Calu3 (cell line): ENCODE data around the gene EDC3. TPM values are rescaled to one million over a fixed set of nuclear protein-coding genes. Genes with fewer than 3 reads are reported as not detected.
"Not testable (repeated sequence)": the region's sequence is repeated elsewhere in the genome, so short reads cannot be mapped to it uniquely, and the experiment has no call there.

Experiments
- BruUV-seq: library from RNA; stranded (reverse); fragments of 400-500 nt; replicated peaks from 2 replicates; lab custom pipeline; 2021; lab: Mats Ljungman, UMichigan
- CTCF ChIA-PET: fragments of 300-600 bp; sonication (Branson Sonifier 250); formaldehyde crosslinking; loops from one replicate; lab custom pipeline; 2022; ENCODE audit warnings: antibody characterized with exemption; lab: Charles Lee
- DNase-seq: peaks from one replicate; pipeline ENCODE4 v3.0.0; 2022
- H3K27ac Mint-ChIP-seq: one replicate; pipeline ENCODE4 v1.8.0; 2022; ENCODE audit warnings: mixed read lengths; ENCODE audit not compliant: unreplicated experiment
- H3K27me3 Mint-ChIP-seq: one replicate; pipeline ENCODE4 v1.8.0; 2022; ENCODE audit warnings: mixed read lengths; ENCODE audit not compliant: unreplicated experiment
- H3K36me3 Mint-ChIP-seq: one replicate; pipeline ENCODE4 v1.8.0; 2022; ENCODE audit warnings: mild to moderate bottlenecking, moderate library complexity, mixed read lengths; ENCODE audit not compliant: insufficient read depth, unreplicated experiment
- H3K4me1 Mint-ChIP-seq: one replicate; pipeline ENCODE4 v1.8.0; 2022; ENCODE audit warnings: mild to moderate bottlenecking, low read depth, mixed read lengths; ENCODE audit not compliant: unreplicated experiment
- H3K4me3 Mint-ChIP-seq: one replicate; pipeline ENCODE4 v1.8.0; 2022; ENCODE audit warnings: mild to moderate bottlenecking, low read depth, moderate library complexity, mixed read lengths; ENCODE audit not compliant: unreplicated experiment
- H3K9me3 Mint-ChIP-seq: one replicate; pipeline ENCODE4 v1.8.0; 2022; ENCODE audit warnings: low read depth, mixed read lengths; ENCODE audit not compliant: unreplicated experiment
- CTCF ChIP-seq: fragments of 200-600 bp; IDR thresholded peaks from one replicate; pipeline ENCODE4 v1.8.0; 2022; ENCODE audit warnings: antibody characterized with exemption; ENCODE audit not compliant: unreplicated experiment
- intact Hi-C: fragments of 100-400 bp; cut with micrococcal nuclease; formaldehyde crosslinking; loops from one replicate; pipeline ENCODE4 v1.10.0; 2022; ENCODE audit not compliant: unreplicated experiment
- total RNA-seq: library from RNA; stranded (reverse); gene quantifications from 2 replicates; pipeline ENCODE4 v1.2.3, GENCODE V29; 2022

The EDC3 gene
- total RNA-seq, 1 experiment from 2014 or later, result 70.1 TPM

DNA sequence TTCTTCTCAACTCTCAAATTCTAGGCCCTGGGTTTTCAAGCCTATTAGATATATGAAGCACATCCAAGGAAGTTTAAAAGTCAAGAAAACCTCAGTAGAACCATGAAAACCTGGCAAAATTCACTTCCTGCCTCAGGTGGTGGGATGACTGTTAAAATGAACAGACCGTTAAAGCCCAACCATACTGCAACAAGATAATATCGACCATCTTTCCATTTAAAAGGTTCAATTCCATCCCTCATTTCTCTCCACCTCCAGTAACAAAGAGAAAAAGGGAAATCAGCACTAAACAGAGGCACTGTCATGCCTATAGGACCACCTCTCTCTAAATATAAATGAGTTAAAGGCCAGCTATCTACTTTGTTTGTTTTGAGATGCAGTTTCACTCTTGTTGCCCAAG, 31.2 kb downstream of the EDC3 start:
- no peak overlapping the region for H3K27ac Mint-ChIP-seq
- CTCF ChIA-PET, result interaction anchor here (0.5 to 1.4 kb wide), 2 partner anchors 13 to 34 kb away, joined by 4 read pairs; no protein-coding TSS in a partner anchor
- H3K36me3 Mint-ChIP-seq, result no peaks in the 10 kb centered on the region
- no peak for TF ChIP-seq CTCF
- peaks cover 13% of the 10 kb centered on the region for H3K4me1 Mint-ChIP-seq
- BruUV-seq, result no TSS peak
- no peak overlapping the region for H3K4me3 Mint-ChIP-seq
- no peak for DNase-seq
- H3K27me3 Mint-ChIP-seq, result no peaks in the 10 kb centered on the region
- intact Hi-C loops, result no loop called here
- no peaks in the 10 kb centered on the region for H3K9me3 Mint-ChIP-seq

GRCh38 chr15:74664028-74664616, 31.7 kb downstream of the EDC3 start:
- BruUV-seq, result no TSS peak

DNA sequence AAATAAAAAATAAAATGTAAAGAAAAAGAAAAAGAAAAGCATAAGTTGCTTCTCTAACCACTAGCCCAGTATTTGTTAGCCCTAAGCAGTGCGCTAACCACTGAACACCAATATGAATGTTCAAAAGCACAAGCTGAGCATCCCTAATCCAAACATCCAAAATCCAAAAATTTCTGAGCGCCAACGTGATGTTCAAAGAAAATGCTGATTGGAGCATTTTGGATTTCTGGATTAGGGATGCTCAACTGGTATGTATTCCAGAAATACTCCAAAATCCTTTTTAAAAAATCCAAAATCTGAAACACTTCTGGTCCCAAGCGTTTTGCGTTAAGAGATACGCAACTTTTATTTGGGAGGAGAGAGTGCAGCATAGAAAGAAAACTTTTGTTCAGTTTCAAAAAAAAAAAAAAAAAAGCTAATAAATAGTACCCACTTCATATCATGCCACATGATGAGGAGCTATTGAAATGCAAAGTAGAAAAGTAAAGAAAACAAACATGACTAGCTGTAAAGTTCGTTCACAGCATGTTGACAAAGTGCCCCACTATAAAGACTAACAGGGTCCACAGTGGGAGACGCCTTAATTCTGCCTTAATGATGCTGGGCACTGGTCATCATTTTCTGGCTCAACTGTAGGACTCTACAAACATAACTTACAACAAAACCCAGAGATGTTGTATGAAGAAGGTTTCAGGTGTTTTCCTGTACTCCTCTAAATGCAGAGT, 32.4 kb downstream of the EDC3 start:
- no peaks in the 10 kb centered on the region for H3K36me3 Mint-ChIP-seq
- no peak for DNase-seq
- intact Hi-C loops, result no loop called here
- H3K27me3 Mint-ChIP-seq, result no peaks in the 10 kb centered on the region
- CTCF ChIA-PET, result interaction anchor here (0.7 to 1.5 kb wide), 3 partner anchors 14 to 16 kb away, joined by 3 read pairs; no protein-coding TSS in a partner anchor
- peaks cover 14% of the 10 kb centered on the region for H3K4me1 Mint-ChIP-seq
- TF ChIP-seq CTCF, result no peak
- H3K27ac Mint-ChIP-seq, result no peak overlapping the region
- no TSS peak for BruUV-seq
- H3K4me3 Mint-ChIP-seq, result no peak overlapping the region
- H3K9me3 Mint-ChIP-seq, result no peaks in the 10 kb centered on the region

More at GRCh38 chr15:74664028-74664616, 31.7 kb downstream of the EDC3 start:
- Mint-ChIP-seq H3K27ac (no peak overlapping the region), H3K4me1 (peaks cover 13% of the 10 kb centered on the region), H3K27me3 (no peaks in the 10 kb centered on the region), H3K36me3 (no peaks in the 10 kb centered on the region), H3K4me3 (no peak overlapping the region), H3K9me3 (no peaks in the 10 kb centered on the region)
- DNase-seq, result peak; percentile 14
- TF ChIP-seq CTCF, result no peak
- CTCF ChIA-PET, result interaction anchor here (0.7 to 1.5 kb wide), 4 partner anchors 13 to 16 kb away, joined by 3 to 4 read pairs (median 3); no protein-coding TSS in a partner anchor
- intact Hi-C loops, result no loop called here

DNA sequence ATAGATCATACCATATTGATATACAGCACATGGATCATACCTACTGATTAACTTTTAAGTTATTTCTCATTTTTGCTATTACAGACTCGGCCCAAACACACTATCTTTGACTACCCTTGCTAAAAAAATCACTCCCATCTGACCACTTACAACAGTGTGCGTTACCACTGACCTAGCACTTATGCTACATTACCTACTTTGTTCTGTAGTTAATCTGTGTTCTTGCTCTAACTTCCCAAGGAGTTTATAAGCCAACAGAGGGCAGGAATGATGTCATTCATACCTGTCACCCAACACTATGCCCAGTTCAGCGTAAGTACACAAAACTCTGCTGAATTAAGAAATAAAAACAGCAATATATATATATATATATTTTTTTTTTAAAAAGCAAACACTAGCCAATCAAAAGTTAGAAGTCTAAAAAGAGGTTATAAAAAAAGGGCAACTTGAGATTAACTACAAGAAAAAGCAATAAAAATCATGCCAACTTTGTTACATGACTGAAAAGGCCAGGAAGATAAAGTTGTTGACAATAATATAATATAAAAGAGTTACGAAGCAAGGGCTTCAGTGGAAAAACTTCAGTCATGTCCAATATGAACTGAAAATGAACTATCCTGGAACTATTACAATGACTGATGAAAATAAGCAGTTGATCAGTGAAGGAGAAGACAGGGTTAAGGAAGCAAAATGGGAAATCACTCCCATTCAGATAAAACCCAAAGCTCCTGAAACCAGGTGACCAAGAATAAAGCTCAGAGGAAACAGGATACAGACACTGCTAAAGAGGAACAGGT, 33.6 kb downstream of the EDC3 start:
- TF ChIP-seq CTCF, result no peak
- H3K4me3 Mint-ChIP-seq, result no peak overlapping the region
- DNase-seq, result no peak
- intact Hi-C loops, result no loop called here
- no peaks in the 10 kb centered on the region for H3K27me3 Mint-ChIP-seq
- no peaks in the 10 kb centered on the region for H3K36me3 Mint-ChIP-seq
- CTCF ChIA-PET, result no interaction called here
- H3K9me3 Mint-ChIP-seq, result no peaks in the 10 kb centered on the region
- peaks cover 26% of the 10 kb centered on the region for H3K4me1 Mint-ChIP-seq
- no TSS peak for BruUV-seq
- no peak overlapping the region for H3K27ac Mint-ChIP-seq

- H3K27ac Mint-ChIP-seq, BruUV-seq, H3K27me3 Mint-ChIP-seq, H3K4me3 Mint-ChIP-seq, DNase-seq, H3K9me3 Mint-ChIP-seq, H3K36me3 Mint-ChIP-seq, intact Hi-C loops: not testable (repeated sequence)
- CTCF ChIA-PET, result interaction anchor here (0.7 kb wide), 1 partner anchor 8 kb away, joined by 6 read pairs; no protein-coding TSS in a partner anchor
- peaks cover 29% of the 10 kb centered on the region for H3K4me1 Mint-ChIP-seq
These were observed 34.5 kb downstream of the EDC3 start for GRCh38 chr15:74661280-74661679.
